ENCODE measurements around the gene DGKH.

The DGKH gene

DNA sequence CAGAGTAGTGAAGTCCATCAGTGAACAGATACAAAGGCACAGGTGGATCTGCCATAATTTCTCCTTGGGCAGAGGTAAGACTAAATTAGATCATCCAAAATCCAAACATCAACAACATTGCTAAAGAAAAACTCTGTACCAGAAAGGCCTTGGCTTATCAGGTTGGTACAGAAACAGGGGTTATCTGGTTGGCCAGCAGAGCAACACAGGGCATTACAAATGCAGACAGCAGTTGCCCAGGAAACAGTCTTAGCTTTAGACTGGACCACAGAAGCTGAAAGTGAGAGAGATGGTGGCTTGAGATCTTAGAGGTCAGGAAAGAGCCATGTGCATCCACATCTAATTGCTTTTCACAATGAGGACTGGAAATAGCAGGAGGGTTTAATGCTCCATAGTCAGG, 26.6 kb upstream of the DGKH start:
- H3K9me3 ChIP-seq (replicated peaks; ENCODE audit: insufficient read depth, low read length) = no peaks in the 10 kb centered on the region
- TF ChIP-seq EZH2 (optimal IDR thresholded peaks at IDR 0.05; ENCODE audit: low read depth, low read length) = no peak
- H3K9me2 ChIP-seq (replicated peaks; ENCODE audit: insufficient read depth, low read length) = no peaks in the 10 kb centered on the region
- H3K79me2 ChIP-seq (ENCODE audit: low read length) = no peaks in the 10 kb centered on the region
- no peak overlapping the region for H2AFZ ChIP-seq (ENCODE audit: low read length)
- H3K27me3 ChIP-seq (replicated peaks; ENCODE audit: insufficient read depth, low read length) = no peaks in the 10 kb centered on the region
- no peak overlapping the region for H3K4me2 ChIP-seq (ENCODE audit: low read depth, low read length)
- no peaks in the 10 kb centered on the region for H3K36me3 ChIP-seq (replicated peaks; ENCODE audit: insufficient read depth, low read length)
- H3F3A ChIP-seq (ENCODE audit: insufficient read depth, low read length) = no peaks in the 10 kb centered on the region
- H4K20me1 ChIP-seq (ENCODE audit: insufficient read depth, low read length) = no peaks in the 10 kb centered on the region
- no peak overlapping the region for H3K27ac ChIP-seq (ENCODE audit: low read length)
- H3K9ac ChIP-seq (ENCODE audit: low read length) = no peak overlapping the region
- DNase-seq = no peak
- no peak overlapping the region for H3K4me3 ChIP-seq (ENCODE audit: low read length)
- no peaks in the 10 kb centered on the region for H3K4me1 ChIP-seq (ENCODE audit: low read length)

DNA sequence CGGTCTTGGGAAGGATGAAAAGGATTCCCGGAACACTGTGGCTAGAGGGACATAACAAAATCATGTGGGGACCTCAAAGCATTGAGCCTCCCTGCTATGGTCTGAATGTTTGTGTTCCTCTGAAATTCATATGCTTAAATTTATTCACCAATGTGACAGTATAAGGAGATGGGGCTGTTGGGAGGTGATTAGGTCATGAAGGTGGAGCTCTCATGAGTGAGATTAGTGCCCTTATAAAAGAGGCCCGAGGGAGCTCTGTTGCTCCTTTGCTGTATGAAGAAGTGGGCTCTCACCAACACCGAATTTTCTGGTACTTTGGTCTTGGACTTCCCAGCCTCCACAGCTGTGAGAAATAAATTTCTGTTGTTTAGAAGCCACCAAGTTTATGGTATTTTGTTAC, 26.1 kb upstream of the DGKH start:
- Histone ChIP-seq H3F3A (ENCODE audit: insufficient read depth, low read length) (no peaks in the 10 kb centered on the region), H3K79me2 (ENCODE audit: low read length) (no peaks in the 10 kb centered on the region), H3K4me3 (ENCODE audit: low read length) (no peak overlapping the region), H3K27ac (ENCODE audit: low read length) (no peak overlapping the region), H3K9ac (ENCODE audit: low read length) (no peak overlapping the region), H3K9me2 (replicated peaks; ENCODE audit: insufficient read depth, low read length) (no peaks in the 10 kb centered on the region), H3K9me3 (replicated peaks; ENCODE audit: insufficient read depth, low read length) (no peaks in the 10 kb centered on the region), H3K36me3 (replicated peaks; ENCODE audit: insufficient read depth, low read length) (no peaks in the 10 kb centered on the region), H3K4me1 (ENCODE audit: low read length) (no peaks in the 10 kb centered on the region), H4K20me1 (ENCODE audit: insufficient read depth, low read length) (no peaks in the 10 kb centered on the region), H2AFZ (ENCODE audit: low read length) (no peak overlapping the region), H3K27me3 (replicated peaks; ENCODE audit: insufficient read depth, low read length) (no peaks in the 10 kb centered on the region), H3K4me2 (ENCODE audit: low read depth, low read length) (no peak overlapping the region)
- TF ChIP-seq EZH2 (optimal IDR thresholded peaks at IDR 0.05; ENCODE audit: low read depth, low read length) (no peak), EZH2phosphoT487 (IDR thresholded peaks at IDR 0.05; ENCODE audit: low read length) (no peak)
- TF ChIP-seq, protein P1, sequence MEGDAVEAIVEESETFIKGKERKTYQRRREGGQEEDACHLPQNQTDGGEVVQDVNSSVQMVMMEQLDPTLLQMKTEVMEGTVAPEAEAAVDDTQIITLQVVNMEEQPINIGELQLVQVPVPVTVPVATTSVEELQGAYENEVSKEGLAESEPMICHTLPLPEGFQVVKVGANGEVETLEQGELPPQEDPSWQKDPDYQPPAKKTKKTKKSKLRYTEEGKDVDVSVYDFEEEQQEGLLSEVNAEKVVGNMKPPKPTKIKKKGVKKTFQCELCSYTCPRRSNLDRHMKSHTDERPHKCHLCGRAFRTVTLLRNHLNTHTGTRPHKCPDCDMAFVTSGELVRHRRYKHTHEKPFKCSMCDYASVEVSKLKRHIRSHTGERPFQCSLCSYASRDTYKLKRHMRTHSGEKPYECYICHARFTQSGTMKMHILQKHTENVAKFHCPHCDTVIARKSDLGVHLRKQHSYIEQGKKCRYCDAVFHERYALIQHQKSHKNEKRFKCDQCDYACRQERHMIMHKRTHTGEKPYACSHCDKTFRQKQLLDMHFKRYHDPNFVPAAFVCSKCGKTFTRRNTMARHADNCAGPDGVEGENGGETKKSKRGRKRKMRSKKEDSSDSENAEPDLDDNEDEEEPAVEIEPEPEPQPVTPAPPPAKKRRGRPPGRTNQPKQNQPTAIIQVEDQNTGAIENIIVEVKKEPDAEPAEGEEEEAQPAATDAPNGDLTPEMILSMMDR (IDR thresholded peaks at IDR 0.05; ENCODE audit: low read length) = no peak
- no peak for DNase-seq

DNA sequence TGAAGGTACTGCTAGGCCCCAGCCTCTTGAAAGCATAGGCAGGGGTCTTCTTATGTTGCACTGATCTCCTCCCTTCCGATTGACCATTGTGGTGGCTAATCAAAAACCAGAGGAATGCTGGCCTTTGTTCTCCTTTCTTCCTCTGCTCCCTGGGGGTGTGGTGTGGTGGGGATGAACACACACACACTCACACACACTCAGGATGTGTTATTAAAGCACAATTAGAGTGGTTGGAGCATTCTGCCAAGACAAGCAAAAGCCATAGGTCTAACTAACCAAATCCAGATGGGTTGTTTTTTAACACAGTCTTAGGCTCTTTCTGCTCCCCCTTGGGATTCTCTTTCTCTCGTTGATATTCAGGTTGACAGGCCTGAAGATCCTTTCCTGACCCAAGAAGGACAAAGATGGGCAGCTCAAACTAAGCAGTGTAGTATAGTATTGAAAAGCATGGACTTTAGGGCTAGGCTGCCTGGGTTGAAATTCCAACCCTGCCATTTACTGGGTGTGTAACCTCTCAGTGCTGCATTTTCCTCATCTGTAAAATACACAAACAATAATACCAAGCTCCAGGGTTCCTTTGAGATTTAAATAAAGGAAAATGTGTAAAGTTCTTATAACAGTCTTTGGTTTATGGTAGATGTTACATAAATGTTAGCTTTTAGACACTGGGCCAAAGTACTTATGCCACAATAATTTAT, 25.5 kb upstream of the DGKH start:
- Histone ChIP-seq H3K9me2 (replicated peaks; ENCODE audit: insufficient read depth, low read length) (no peaks in the 10 kb centered on the region), H3K27me3 (replicated peaks; ENCODE audit: insufficient read depth, low read length) (no peaks in the 10 kb centered on the region), H3K27ac (ENCODE audit: low read length) (no peak overlapping the region), H3K9ac (ENCODE audit: low read length) (no peak overlapping the region), H4K20me1 (ENCODE audit: insufficient read depth, low read length) (no peaks in the 10 kb centered on the region), H3K79me2 (ENCODE audit: low read length) (no peaks in the 10 kb centered on the region), H3K4me3 (ENCODE audit: low read length) (no peak overlapping the region), H3K9me3 (replicated peaks; ENCODE audit: insufficient read depth, low read length) (no peaks in the 10 kb centered on the region), H3F3A (ENCODE audit: insufficient read depth, low read length) (no peaks in the 10 kb centered on the region), H3K36me3 (replicated peaks; ENCODE audit: insufficient read depth, low read length) (no peaks in the 10 kb centered on the region), H3K4me2 (ENCODE audit: low read depth, low read length) (no peak overlapping the region), H2AFZ (ENCODE audit: low read length) (no peak overlapping the region), H3K4me1 (ENCODE audit: low read length) (no peaks in the 10 kb centered on the region)
- TF ChIP-seq, protein P1 (IDR thresholded peaks at IDR 0.05; ENCODE audit: low read length) = no peak
- TF ChIP-seq EZH2phosphoT487 (IDR thresholded peaks at IDR 0.05; ENCODE audit: low read length) (no peak), EZH2 (optimal IDR thresholded peaks at IDR 0.05; ENCODE audit: low read depth, low read length) (no peak)
- no peak for DNase-seq

DNA sequence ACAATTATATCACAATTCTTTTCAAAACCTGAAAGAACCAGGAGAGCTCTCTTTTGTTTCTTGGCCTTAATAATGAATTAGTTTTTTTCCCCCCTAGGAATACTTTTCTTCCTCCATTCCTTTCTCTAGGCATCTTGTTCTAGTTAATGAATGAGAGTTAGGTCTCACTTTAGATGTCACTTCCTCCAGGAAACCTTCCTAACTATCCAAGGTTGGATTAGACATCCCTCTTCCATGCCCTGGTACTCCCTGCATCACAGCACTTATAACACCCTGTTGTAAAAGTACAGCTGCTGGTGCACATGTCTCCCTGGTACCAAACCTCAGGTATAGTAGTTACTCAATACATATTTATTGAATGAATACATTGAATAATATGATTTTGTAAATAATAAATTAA, 21.2 kb upstream of the DGKH start:
- no peak for DNase-seq
- Histone ChIP-seq H3K27ac (ENCODE audit: low read length) (no peak overlapping the region), H3F3A (ENCODE audit: insufficient read depth, low read length) (no peaks in the 10 kb centered on the region), H2AFZ (ENCODE audit: low read length) (no peak overlapping the region), H3K36me3 (replicated peaks; ENCODE audit: insufficient read depth, low read length) (no peaks in the 10 kb centered on the region), H3K4me1 (ENCODE audit: low read length) (no peaks in the 10 kb centered on the region), H3K9me3 (replicated peaks; ENCODE audit: insufficient read depth, low read length) (no peaks in the 10 kb centered on the region), H4K20me1 (ENCODE audit: insufficient read depth, low read length) (no peaks in the 10 kb centered on the region), H3K4me3 (ENCODE audit: low read length) (no peak overlapping the region), H3K4me2 (ENCODE audit: low read depth, low read length) (no peak overlapping the region), H3K9me2 (replicated peaks; ENCODE audit: insufficient read depth, low read length) (no peaks in the 10 kb centered on the region), H3K9ac (ENCODE audit: low read length) (no peak overlapping the region), H3K27me3 (replicated peaks; ENCODE audit: insufficient read depth, low read length) (no peaks in the 10 kb centered on the region), H3K79me2 (ENCODE audit: low read length) (no peaks in the 10 kb centered on the region)
- no peak for TF ChIP-seq EZH2 (optimal IDR thresholded peaks at IDR 0.05; ENCODE audit: low read depth, low read length)
- TF ChIP-seq EZH2phosphoT487 (IDR thresholded peaks at IDR 0.05; ENCODE audit: low read length) = no peak
- TF ChIP-seq, protein P1 (IDR thresholded peaks at IDR 0.05; ENCODE audit: low read length) = no peak
